OCI-LY7 (cell line): Measurements from ENCODE around the gene OPTC. TPM values are rescaled to one million over a fixed set of nuclear protein-coding genes. Genes with fewer than 3 reads are reported as not detected.

Experiments
- BruUV-seq: library from RNA; stranded (reverse); fragments of 400-500 nt; replicated peaks from 2 replicates; lab custom pipeline; 2021; lab: Mats Ljungman, UMichigan
- CTCF ChIA-PET: fragments of 300-600 bp; sonication (Branson Sonifier 250); formaldehyde crosslinking; loops from one replicate; lab custom pipeline; 2022; ENCODE audit warnings: antibody characterized with exemption; ENCODE audit not compliant: unreplicated experiment; lab: Charles Lee
- POLR2A ChIA-PET: fragments of 300-600 bp; sonication (Branson Sonifier 250); formaldehyde crosslinking; loops from one replicate; lab custom pipeline; 2022; ENCODE audit warnings: antibody characterized with exemption; lab: Charles Lee
- DNase-seq: peaks from one replicate; pipeline ENCODE4 v3.0.0-alpha.2; 2015; ENCODE audit warnings: low spot score
- H2AFZ ChIP-seq: fragments of 200-600 bp; sonication (generic), shearing (Covaris generic); 2 replicates; pipeline ENCODE4 v1.6.1; 2014; ENCODE audit warnings: mild to moderate bottlenecking, antibody characterized with exemption, low read length, moderate library complexity
- H3K27ac ChIP-seq: fragments of 200-600 bp; sonication (generic); 2 replicates; pipeline ENCODE4 v1.5.1; 2014; ENCODE audit warnings: mixed run types, low read depth, mild to moderate bottlenecking, moderate library complexity, low read length, inconsistent platforms; ENCODE audit not compliant: poor library complexity, severe bottlenecking
- H3K36me3 ChIP-seq: fragments of 200-600 bp; sonication (generic); 2 replicates; pipeline ENCODE4 v1.6.1; 2014; ENCODE audit warnings: mild to moderate bottlenecking, antibody characterized with exemption, low read length, moderate library complexity, mixed read lengths; ENCODE audit not compliant: insufficient read depth
- H3K4me1 ChIP-seq: fragments of 200-600 bp; sonication (generic); 2 replicates; pipeline ENCODE4 v1.5.1; 2014; ENCODE audit warnings: mild to moderate bottlenecking, low read length; ENCODE audit not compliant: insufficient read depth, poor library complexity, severe bottlenecking
- H3K4me2 ChIP-seq: fragments of 200-600 bp; sonication (generic); 2 replicates; pipeline ENCODE4 v1.6.1; 2014; ENCODE audit warnings: mild to moderate bottlenecking, low read length
- H3K4me3 ChIP-seq: fragments of 200-600 bp; sonication (generic); 2 replicates; pipeline ENCODE4 v1.5.1; 2014; ENCODE audit warnings: mild to moderate bottlenecking, low read depth, low read length; ENCODE audit not compliant: poor library complexity, severe bottlenecking
- H3K79me2 ChIP-seq: fragments of 200-600 bp; sonication (generic); 2 replicates; pipeline ENCODE4 v1.6.1; 2016; ENCODE audit warnings: low read depth, mild to moderate bottlenecking, low read length, moderate library complexity, mixed read lengths; ENCODE audit not compliant: insufficient read depth
- H3K9me2 ChIP-seq: fragments of 200-600 bp; sonication (generic); 2 replicates; pipeline ENCODE4 v1.6.1; 2016; ENCODE audit warnings: mild to moderate bottlenecking, low read length, mixed read lengths; ENCODE audit not compliant: insufficient read depth
- H3K9me3 ChIP-seq: fragments of 200-600 bp; sonication (generic); 2 replicates; pipeline ENCODE4 v1.6.1; 2014; ENCODE audit warnings: mild to moderate bottlenecking, mixed run types, low read length, mixed read lengths
- H4K20me1 ChIP-seq: fragments of 200-600 bp; sonication (generic); 2 replicates; pipeline ENCODE4 v1.6.1; 2014; ENCODE audit warnings: mild to moderate bottlenecking, antibody characterized with exemption, low read length, moderate library complexity, mixed read lengths; ENCODE audit not compliant: insufficient read depth
- EZH2phosphoT487 ChIP-seq: fragments of 200-600 bp; sonication (generic); IDR thresholded peaks from 2 replicates; pipeline ENCODE4 v1.6.1; 2018; ENCODE audit warnings: low read depth, borderline replicate concordance, mild to moderate bottlenecking, mixed run types, antibody characterized with exemption, low read length, moderate library complexity, mixed read lengths
- intact Hi-C: fragments of 100-400 bp; cut with micrococcal nuclease; formaldehyde crosslinking; loops from one replicate; pipeline ENCODE4 v1.10.0; 2022; ENCODE audit not compliant: unreplicated experiment
- total RNA-seq, 2 experiments: library from RNA; depleted of rRNA in 1 of 2; stranded (reverse); fragments of >200 nt in 1 of 2; shearing (Covaris generic) in 1 of 2; gene quantifications; 2 replicates each; pipeline ENCODE4 v1.2.3, GENCODE V29; 2014 to 2022
- TF ChIP-seq, protein P1 (sequence below): fragments of 200-600 bp; sonication (generic); conservative IDR thresholded peaks from 2 replicates; pipeline ENCODE4 v1.5.1; 2014; ENCODE audit warnings: mild to moderate bottlenecking, antibody characterized with exemption, low read length, moderate library complexity, mixed read lengths

OPTC gene
- total RNA-seq, 2 experiments from 2014 or later, result not detected

DNA sequence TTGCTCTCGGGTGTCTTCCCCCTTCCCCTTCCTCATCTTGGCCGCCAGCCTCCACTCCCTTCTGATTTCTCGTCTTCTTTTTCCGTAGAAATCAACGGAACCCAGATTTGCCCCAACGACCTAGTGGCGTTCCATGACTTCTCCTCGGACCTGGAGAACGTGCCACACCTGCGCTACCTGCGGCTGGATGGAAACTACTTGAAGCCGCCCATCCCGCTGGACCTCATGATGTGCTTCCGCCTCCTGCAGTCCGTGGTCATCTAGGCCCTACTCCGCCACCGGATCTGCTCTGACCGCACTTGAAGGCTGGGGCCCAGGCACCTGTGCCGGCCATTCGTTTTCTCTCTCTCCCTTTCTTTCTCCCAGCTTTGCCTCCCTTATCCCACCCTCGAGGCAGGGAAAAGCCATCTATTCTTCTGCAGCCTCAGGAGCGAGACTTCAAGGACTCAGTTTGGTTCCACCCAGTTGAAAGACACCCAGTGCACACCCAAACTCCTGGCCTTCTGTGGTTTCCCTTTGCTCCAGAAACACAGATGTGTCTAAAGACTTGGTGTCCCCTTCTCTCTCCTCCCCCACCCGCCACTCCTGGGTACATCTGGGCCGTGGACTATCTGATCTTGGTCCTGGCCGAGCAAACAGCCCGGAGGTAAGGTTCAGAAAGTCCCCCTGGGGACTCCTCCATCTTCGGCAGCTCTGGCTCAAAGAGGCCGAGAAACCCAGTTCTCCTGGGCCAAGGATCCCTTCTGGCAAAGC is 7.2 kb upstream of the OPTC start:
- Histone ChIP-seq H4K20me1 (no peaks in the 10 kb centered on the region), H3K4me3 (peak overlapping the region; percentile 65), H3K9me2 (no peaks in the 10 kb centered on the region), H3K79me2 (no peaks in the 10 kb centered on the region), H2AFZ (peak overlapping the region; percentile 86), H3K27ac (no peak overlapping the region), H3K36me3 (no peaks in the 10 kb centered on the region), H3K4me2 (peak overlapping the region; percentile 74), H3K9me3 (no peaks in the 10 kb centered on the region), H3K4me1 (peaks cover 11% of the 10 kb centered on the region)
- intact Hi-C loops, result loop anchor here (1.0 to 5.0 kb wide), 4 partner anchors 44 to 219 kb away; no protein-coding TSS in a partner anchor
- DNase-seq, result no peak
- no TSS peak for BruUV-seq
- POLR2A ChIA-PET, result no interaction called here
- CTCF ChIA-PET, result no interaction called here
- no peak for TF ChIP-seq EZH2phosphoT487
- TF ChIP-seq, protein P1, sequence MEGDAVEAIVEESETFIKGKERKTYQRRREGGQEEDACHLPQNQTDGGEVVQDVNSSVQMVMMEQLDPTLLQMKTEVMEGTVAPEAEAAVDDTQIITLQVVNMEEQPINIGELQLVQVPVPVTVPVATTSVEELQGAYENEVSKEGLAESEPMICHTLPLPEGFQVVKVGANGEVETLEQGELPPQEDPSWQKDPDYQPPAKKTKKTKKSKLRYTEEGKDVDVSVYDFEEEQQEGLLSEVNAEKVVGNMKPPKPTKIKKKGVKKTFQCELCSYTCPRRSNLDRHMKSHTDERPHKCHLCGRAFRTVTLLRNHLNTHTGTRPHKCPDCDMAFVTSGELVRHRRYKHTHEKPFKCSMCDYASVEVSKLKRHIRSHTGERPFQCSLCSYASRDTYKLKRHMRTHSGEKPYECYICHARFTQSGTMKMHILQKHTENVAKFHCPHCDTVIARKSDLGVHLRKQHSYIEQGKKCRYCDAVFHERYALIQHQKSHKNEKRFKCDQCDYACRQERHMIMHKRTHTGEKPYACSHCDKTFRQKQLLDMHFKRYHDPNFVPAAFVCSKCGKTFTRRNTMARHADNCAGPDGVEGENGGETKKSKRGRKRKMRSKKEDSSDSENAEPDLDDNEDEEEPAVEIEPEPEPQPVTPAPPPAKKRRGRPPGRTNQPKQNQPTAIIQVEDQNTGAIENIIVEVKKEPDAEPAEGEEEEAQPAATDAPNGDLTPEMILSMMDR, result no peak

DNA sequence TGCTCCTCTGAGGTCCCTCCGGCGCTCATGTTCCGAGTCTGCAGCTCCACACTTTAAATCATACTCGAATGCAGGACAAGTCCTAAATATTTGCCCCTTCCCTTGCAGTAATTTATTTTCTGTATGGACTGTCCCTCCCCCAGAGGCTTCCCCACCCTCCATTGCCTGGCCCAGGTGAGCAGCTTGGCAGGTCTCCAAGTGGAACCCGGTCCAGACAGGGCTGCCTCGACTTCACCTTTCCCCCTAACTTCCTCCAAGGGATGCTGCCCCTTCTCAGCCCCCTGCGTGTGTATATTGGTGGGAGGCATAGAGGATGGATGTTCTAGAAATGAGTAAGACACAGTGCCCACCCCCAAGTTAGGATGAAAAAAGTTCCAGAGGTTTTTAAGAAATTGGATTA is 5.4 kb upstream of the OPTC start:
- no peak for DNase-seq
- H4K20me1 ChIP-seq, result no peaks in the 10 kb centered on the region
- H3K4me2 ChIP-seq, result no peak overlapping the region
- H2AFZ ChIP-seq, result peak overlapping the region; percentile 86
- no peaks in the 10 kb centered on the region for H3K36me3 ChIP-seq
- CTCF ChIA-PET, result interaction anchor here (0.6 to 1.2 kb wide), 7 partner anchors 23 to 221 kb away, joined by 3 to 6 read pairs (median 3); no protein-coding TSS in a partner anchor
- H3K4me3 ChIP-seq, result no peak overlapping the region
- no peaks in the 10 kb centered on the region for H3K9me2 ChIP-seq
- no peaks in the 10 kb centered on the region for H3K79me2 ChIP-seq
- BruUV-seq, result no TSS peak
- H3K27ac ChIP-seq, result no peak overlapping the region
- peaks cover 11% of the 10 kb centered on the region for H3K4me1 ChIP-seq
- H3K9me3 ChIP-seq, result no peaks in the 10 kb centered on the region
- TF ChIP-seq, protein P1, result no peak
- TF ChIP-seq EZH2phosphoT487, result no peak
- POLR2A ChIA-PET, result interaction anchor here (1.0 kb wide), 1 partner anchor 218 kb away, joined by 3 read pairs; no protein-coding TSS in a partner anchor
- intact Hi-C loops, result loop anchor here (5.0 kb wide), 1 partner anchor 46 kb away; no protein-coding TSS in a partner anchor

DNA sequence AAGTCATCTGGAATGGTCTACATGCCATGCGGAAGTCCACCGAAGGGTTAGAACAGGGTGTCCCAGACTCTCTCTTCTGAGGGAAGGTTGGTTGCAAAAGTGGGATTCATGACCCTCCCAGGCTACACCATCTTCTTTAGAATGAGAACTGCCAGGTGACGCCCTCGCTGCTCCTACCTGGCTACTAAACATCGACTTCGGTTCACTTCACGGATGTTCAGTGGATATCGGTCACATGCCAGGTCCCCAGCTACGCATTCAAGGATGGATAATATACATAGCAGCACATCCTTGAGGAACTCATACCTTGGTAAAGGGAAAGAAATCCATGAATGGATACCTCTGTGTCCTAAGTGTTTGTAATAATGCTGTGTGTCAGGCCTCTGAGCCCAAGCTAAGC is 3.3 kb upstream of the OPTC start:
- BruUV-seq, result no TSS peak
- Histone ChIP-seq H3K9me3 (no peaks in the 10 kb centered on the region), H3K79me2 (no peaks in the 10 kb centered on the region), H3K4me3 (no peak overlapping the region), H2AFZ (no peak overlapping the region), H3K4me2 (no peak overlapping the region), H4K20me1 (no peaks in the 10 kb centered on the region), H3K4me1 (peaks cover 11% of the 10 kb centered on the region), H3K27ac (no peak overlapping the region), H3K9me2 (no peaks in the 10 kb centered on the region), H3K36me3 (no peaks in the 10 kb centered on the region)
- intact Hi-C loops, result no loop called here
- TF ChIP-seq, protein P1, result no peak
- no peak for TF ChIP-seq EZH2phosphoT487
- no peak for DNase-seq
- CTCF ChIA-PET, result no interaction called here
- POLR2A ChIA-PET, result no interaction called here
